ENCODE measurements around the gene FOCAD. TPM values are rescaled to one million over a fixed set of nuclear protein-coding genes. Genes with fewer than 3 reads are reported as not detected.

The FOCAD gene
- total and polyA plus RNA-seq, 2 of the 8 experiments (the other 6 are each of a cell fraction or from before 2014, with no cell fraction given), result 22.0 to 38.4 TPM

- Histone ChIP-seq H2BK120ac (replicated peaks; ENCODE audit: low read depth, low read length) (no peak overlapping the region), H4K8ac (ENCODE audit: extremely low read depth, insufficient read depth, low read length) (no peak overlapping the region), H3K23me2 (ENCODE audit: low read depth, low read length) (no peaks in the 10 kb centered on the region), H3K79me2 (ENCODE audit: control insufficient read depth in 1 of 2, insufficient read depth in 2 of 2, low read length in 2 of 2) (no peaks in the 10 kb centered on the region; a peak in 1 of 4 replicates), H3K4me1 (replicated peaks in 1 of 4; ENCODE audit: control insufficient read depth in 3 of 4, insufficient read depth in 4 of 4, low read length in 3 of 4) (no peaks in the 10 kb centered on the region), H3K4me3 (ENCODE audit: extremely low read depth in 1 of 4, insufficient read depth in 2 of 4, low read depth in 3 of 4, low read length in 4 of 4) (no peak overlapping the region), H4K20me1 (replicated peaks in 1 of 2; ENCODE audit: control insufficient read depth in 1 of 2, insufficient read depth in 2 of 2, low read length in 2 of 2) (no peaks in the 10 kb centered on the region), H3K56ac (replicated peaks; ENCODE audit: insufficient read length, low read depth, low read length) (no peak overlapping the region), H3K36me3 (ENCODE audit: control insufficient read depth in 2 of 4, insufficient read depth in 4 of 4, low read length in 3 of 4) (peaks cover 0 to 5% (median under 1%) of the 10 kb centered on the region in 4 experiments; a peak in 1 of 8 replicates), H2BK12ac (ENCODE audit: low read depth, low read length) (no peak overlapping the region), H4K5ac (ENCODE audit: insufficient read length, low read depth, low read length) (no peak overlapping the region), H3K79me1 (ENCODE audit: low read depth, low read length) (0 out of 2 replicates have a peak, but pooled peaks cover 3% of the 10 kb centered on the region), H3K4me2 (ENCODE audit: insufficient read depth in 1 of 2, low read depth in 2 of 2, low read length in 2 of 2) (no peak overlapping the region), H3K4ac (replicated peaks; ENCODE audit: insufficient read length, low read depth, low read length) (no peak overlapping the region), H4K91ac (replicated peaks; ENCODE audit: insufficient read length, low read length) (no peak overlapping the region), H3K14ac (ENCODE audit: insufficient read length) (no peak overlapping the region), H2BK15ac (ENCODE audit: low read length) (no peak overlapping the region), H3K9ac (replicated peaks in 1 of 4; ENCODE audit: extremely low read depth in 1 of 4, low read depth in 3 of 4, low read length in 3 of 4) (no peak overlapping the region), H2AFZ (ENCODE audit: low read length) (no peak overlapping the region), H3K23ac (ENCODE audit: insufficient read length) (no peak overlapping the region), H2BK20ac (ENCODE audit: low read length) (no peak overlapping the region), H2BK5ac (ENCODE audit: low read depth, low read length) (no peak overlapping the region), H2AK5ac (ENCODE audit: low read depth, low read length) (no peak overlapping the region), H3K27me3 (replicated peaks in 1 of 4; ENCODE audit: control insufficient read depth in 3 of 4, extremely low read depth in 1 of 4, insufficient read depth in 3 of 4, low read length in 3 of 4) (no peaks in the 10 kb centered on the region), H3K27ac (ENCODE audit: low read depth, low read length) (no peak overlapping the region), H3K18ac (ENCODE audit: extremely low read depth, low read length) (no peak overlapping the region), H3K9me3 (ENCODE audit: insufficient read depth in 2 of 2, low read depth in 1 of 2, low read length in 1 of 2) (no peaks in the 10 kb centered on the region)
- TF ChIP-seq EZH2 (IDR thresholded peaks at IDR 0.05; ENCODE audit: low read depth, low read length, severe bottlenecking), result no peak
- TF ChIP-seq EGR1 (IDR thresholded peaks at IDR 0.05; ENCODE audit: borderline replicate concordance, low read depth, low read length), result no peak
- TF ChIP-seq SP2 (IDR thresholded peaks at IDR 0.05; ENCODE audit: low read length), result no peak
- TF ChIP-seq RAD21 (IDR thresholded peaks at IDR 0.05 in 1 of 2, conservative IDR thresholded peaks at IDR 0.05 in 1 of 2; ENCODE audit: low read depth in 2 of 2, low read length in 2 of 2), result no peak
- TF ChIP-seq YY1 (IDR thresholded peaks at IDR 0.05; ENCODE audit: low read depth, low read length), result no peak
- TF ChIP-seq ASH2L (IDR thresholded peaks at IDR 0.05; ENCODE audit: low read length), result no peak
- no peak for TF ChIP-seq NRF1 (IDR thresholded peaks at IDR 0.05; ENCODE audit: low read depth, low read length)
- DNase-seq (ENCODE audit: low read depth in 1 of 2, low spot score in 2 of 2) (no peak), FAIRE-seq (no peak)
- 86% methylated on average over 1 of the region's 1 CpG; no CpG with 5 or more reads in 1 of the 2 experiments for WGBS, 2 experiments (ENCODE audit: extremely low coverage in 1 of 2, insufficient coverage in 1 of 2, insufficient read length in 1 of 2, insufficient replicate concordance in 2 of 2, low coverage in 1 of 2, low lambda C conversion rate in 2 of 2, missing lambda C conversion rate in 1 of 2)
- CTCF ChIA-PET (ENCODE audit: partially characterized antibody), result interaction anchor here (1.9 kb wide), 1 partner anchor 171 kb away, joined by 5 read pairs; no protein-coding TSS in a partner anchor
- POLR2A ChIA-PET (ENCODE audit: partially characterized antibody), result interaction anchor here (0.7 to 1.6 kb wide), 2 partner anchors 11 to 355 kb away, joined by 3 read pairs; no protein-coding TSS in a partner anchor
These were observed 29.1 kb downstream of the FOCAD start for GRCh38 chr9:20713172-20713571.

Measured in H1 (cell line).